Endothelial cell of umbilical vein (primary cell): ENCODE data around the gene CDH20. TPM values are rescaled to one million over a fixed set of nuclear protein-coding genes. Genes with fewer than 3 reads are reported as not detected.

Source experiments
- BruUV-seq: library from RNA; stranded (reverse); fragments of 400-500 nt; replicated peaks from 2 replicates; lab custom pipeline; 2021; lab: Mats Ljungman, UMichigan
- CTCF ChIA-PET: fragments of 300-600, 350-600 bp; sonication (Branson Sonifier 250); formaldehyde crosslinking; loops from one replicate; lab custom pipeline; 2021; ENCODE audit warnings: antibody characterized with exemption, inconsistent platforms; lab: Charles Lee
- POLR2A ChIA-PET: fragments of 300-600, 350-600 bp; sonication (Branson Sonifier 250); formaldehyde crosslinking; loops from one replicate; lab custom pipeline; 2021; ENCODE audit warnings: antibody characterized with exemption, inconsistent platforms; lab: Charles Lee
- DNase-seq: peaks from one replicate; pipeline ENCODE4 v3.0.0-alpha.2; 2011; ENCODE audit warnings: low read depth, low spot score
- FAIRE-seq: peaks from 2 replicates; lab custom pipeline; 2011; peaks lifted over from hg19 to GRCh38; lab: Jason Lieb, UNC
- H2AFZ ChIP-seq: 2 replicates; pipeline ENCODE4 v1.6.0; 2012; ENCODE audit warnings: low read depth, low read length, control low read depth, inconsistent platforms
- H3K27ac ChIP-seq: 2 replicates; pipeline ENCODE4 v1.5.1; 2011; ENCODE audit warnings: low read depth, mild to moderate bottlenecking, control low read depth, low read length, moderate library complexity; ENCODE audit not compliant: insufficient read depth
- H3K27me3 ChIP-seq, 2 experiments: 2 replicates each; pipeline versions ENCODE4 v1.6.0 to v1.6.1; 2011; ENCODE audit warnings: low read length in 2 of 2, mixed read lengths in 1 of 2; ENCODE audit not compliant: control insufficient read depth in 2 of 2, insufficient read depth in 2 of 2
- H3K36me3 ChIP-seq, 2 experiments: 2 replicates in 1 of 2; 3 replicates in 1 of 2; pipeline ENCODE4 v1.5.1; 2011; ENCODE audit warnings: low read length in 2 of 2, mild to moderate bottlenecking in 1 of 2, moderate library complexity in 1 of 2; ENCODE audit not compliant: control insufficient read depth in 2 of 2, insufficient read depth in 2 of 2; ENCODE audit errors: extremely low read depth in 1 of 2
- H3K4me1 ChIP-seq: 3 replicates; pipeline ENCODE4 v1.5.1; 2011; ENCODE audit warnings: mild to moderate bottlenecking, low read length; ENCODE audit not compliant: control insufficient read depth, insufficient read depth; ENCODE audit errors: extremely low read depth
- H3K4me2 ChIP-seq: 2 replicates; pipeline ENCODE4 v1.6.1; 2011; ENCODE audit warnings: low read length, control low read depth, mixed read lengths; ENCODE audit not compliant: insufficient read depth
- H3K4me3 ChIP-seq, 3 experiments: fragments of 200-600 bp in 1 of 3; sonication (generic), shearing (Covaris generic) in 1 of 3; replicated peaks in 1 of 3; 2 replicates each; pipeline ENCODE4 v1.5.1; 2011 to 2016; ENCODE audit warnings: control low read depth in 3 of 3, low read length in 3 of 3, mild to moderate bottlenecking in 2 of 3, inconsistent platforms in 1 of 3, low read depth in 1 of 3, moderate library complexity in 1 of 3; ENCODE audit not compliant: insufficient read depth in 1 of 3
- H3K79me2 ChIP-seq: 2 replicates; pipeline ENCODE4 v1.6.0; 2012; ENCODE audit warnings: low read length, inconsistent platforms; ENCODE audit not compliant: control insufficient read depth, insufficient read depth
- H3K9ac ChIP-seq: replicated peaks from 2 replicates; pipeline ENCODE3; 2011; ENCODE audit warnings: low read length, control low read depth; ENCODE audit not compliant: insufficient read depth; ENCODE audit errors: extremely low read depth
- H3K9me1 ChIP-seq: replicated peaks from 3 replicates; pipeline ENCODE4 v1.6.0; 2011; ENCODE audit warnings: mild to moderate bottlenecking, low read length; ENCODE audit not compliant: control insufficient read depth, insufficient read depth; ENCODE audit errors: extremely low read depth
- H3K9me3 ChIP-seq: replicated peaks from 2 replicates; pipeline ENCODE4 v1.5.1; 2012; ENCODE audit warnings: low read length, inconsistent platforms; ENCODE audit not compliant: control insufficient read depth, insufficient read depth
- H4K20me1 ChIP-seq: replicated peaks from 2 replicates; pipeline ENCODE3; 2011; ENCODE audit warnings: mild to moderate bottlenecking, low read length; ENCODE audit not compliant: control insufficient read depth, insufficient read depth; ENCODE audit errors: extremely low read depth
- CTCF ChIP-seq, 2 donors: IDR thresholded peaks; 1 replicate in 1 of 2; 2 replicates in 1 of 2; pipeline ENCODE4 v1.5.1; 2011; ENCODE audit warnings: low read length in 2 of 2, mild to moderate bottlenecking in 2 of 2, moderate library complexity in 2 of 2, control low read depth in 1 of 2, inconsistent platforms in 1 of 2, low read depth in 1 of 2; ENCODE audit not compliant: insufficient read depth in 1 of 2; ENCODE audit errors: extremely low read depth in 1 of 2
- EZH2 ChIP-seq: IDR thresholded peaks from 2 replicates; pipeline ENCODE4 v1.6.1; 2012; ENCODE audit warnings: borderline replicate concordance, low read depth, mild to moderate bottlenecking, moderate library complexity, low read length, inconsistent platforms; ENCODE audit not compliant: severe bottlenecking
- FOS ChIP-seq: IDR thresholded peaks from 2 replicates; pipeline ENCODE4 v1.6.1; 2011; ENCODE audit warnings: mild to moderate bottlenecking, low read length, moderate library complexity, borderline replicate concordance; ENCODE audit not compliant: insufficient read depth
- GATA2 ChIP-seq: IDR thresholded peaks from 2 replicates; pipeline ENCODE4 v1.7.0; 2011; ENCODE audit warnings: low read depth, mild to moderate bottlenecking, moderate library complexity, mixed read lengths, low read length; ENCODE audit not compliant: insufficient read length, insufficient read depth
- JUN ChIP-seq: IDR thresholded peaks from 2 replicates; pipeline ENCODE4 v1.6.1; 2011; ENCODE audit warnings: borderline replicate concordance, low read depth; ENCODE audit not compliant: insufficient read length, insufficient read depth
- MAX ChIP-seq: IDR thresholded peaks from 2 replicates; pipeline ENCODE4 v1.6.1; 2011; ENCODE audit not compliant: insufficient read depth, insufficient read length
- MYC ChIP-seq: IDR thresholded peaks from one replicate; pipeline ENCODE4 v1.6.1; 2011; ENCODE audit warnings: mild to moderate bottlenecking, low read depth, low read length
- POLR2A ChIP-seq: IDR thresholded peaks from 2 replicates; pipeline ENCODE4 v1.6.1; 2012; ENCODE audit warnings: low read depth, mild to moderate bottlenecking, control low read depth, low read length
- POLR2AphosphoS5 ChIP-seq: IDR thresholded peaks from 2 replicates; pipeline ENCODE4 v1.6.1; 2012; ENCODE audit warnings: low read depth, mild to moderate bottlenecking, control low read depth, low read length, moderate library complexity; ENCODE audit not compliant: insufficient read depth
- dilution Hi-C: fragments of 300-500 bp; cut with MboI; formaldehyde crosslinking; loops from one replicate; pipeline ENCODE4 v1.15.0; 2019; ENCODE audit warnings: low sequenced_read_pairs; ENCODE audit not compliant: extremely low pct_ligation_motif_present
- intact Hi-C: fragments of 100-400 bp; cut with micrococcal nuclease; formaldehyde crosslinking; loops from one replicate; pipeline ENCODE4 v1.10.0; 2022
- polyA plus RNA-seq, 4 experiments: library from polyadenylated mRNA; depleted of rRNA in 3 of 4; stranded (reverse) in 3 of 4; unstranded in 1 of 4; fragments of >200 nt; gene quantifications; 2 replicates each; pipeline versions ENCODE4 v1.2.1 to v1.2.3, GENCODE V29; 2011 to 2012; ENCODE audit warnings: missing spikeins in 1 of 4
- total RNA-seq: library from RNA; stranded (reverse); gene quantifications from 2 replicates; pipeline ENCODE4 v1.2.3, GENCODE V29; 2021

The CDH20 gene
- total and polyA plus RNA-seq, 2 donors (not counting 3 experiments of a cell fraction or from before 2014, with no cell fraction given): not detected

GRCh38 chr18:61292280-61293035, 40.8 kb upstream of the CDH20 start:
- DNase-seq (no peak), FAIRE-seq (no peak)
- Histone ChIP-seq H3K4me2 (no peak overlapping the region), H3K9ac (no peak overlapping the region), H3K4me3 (no peak overlapping the region), H4K20me1 (no peaks in the 10 kb centered on the region), H3K27ac (no peak overlapping the region), H3K4me1 (no peaks in the 10 kb centered on the region), H2AFZ (no peak overlapping the region), H3K79me2 (no peaks in the 10 kb centered on the region), H3K9me1 (no peaks in the 10 kb centered on the region), H3K36me3 (no peaks in the 10 kb centered on the region), H3K9me3 (no peaks in the 10 kb centered on the region), H3K27me3 (peaks cover 0 to 4% of the 10 kb centered on the region in 2 experiments)
- intact Hi-C loops: no loop called here
- TF ChIP-seq FOS (no peak), MAX (no peak), POLR2AphosphoS5 (no peak), POLR2A (no peak), MYC (no peak), JUN (no peak), GATA2 (no peak), EZH2 (no peak), CTCF (IDR thresholded peaks at IDR 0.05; ENCODE audit: extremely low read depth in 1 of 2, insufficient read depth in 1 of 2, low read depth in 1 of 2, low read length in 2 of 2) (no peak)
- dilution Hi-C loops: no loop called here
- CTCF ChIA-PET: interaction anchor here (0.9 to 1.0 kb wide), 2 partner anchors 15 to 16 kb away, joined by 3 to 4 read pairs; no protein-coding TSS in a partner anchor
- POLR2A ChIA-PET: no interaction called here
- no TSS peak for BruUV-seq
